SK-N-SH treated with all-trans-retinoic acid at 6 μM for 48 hours (cell line): Measurements from ENCODE around the gene CACTIN.

Experiments used
- ATAC-seq: fragments of 200-7000 bp; cut with Tn5 transposase; 3 replicates; pipeline ENCODE4 v1.9.1; 2020; ENCODE audit warnings: mild to moderate bottlenecking, moderate library complexity
- ARNTL ChIP-seq: fragments of 450-650 bp; formaldehyde crosslinking; IDR thresholded peaks from 2 replicates; pipeline ENCODE4 v1.5.0; 2020; ENCODE audit warnings: low read depth, mild to moderate bottlenecking, moderate library complexity, borderline replicate concordance
- BACH2 ChIP-seq: fragments of 250-450 bp; sonication (Bioruptor Pico); IDR thresholded peaks from 2 replicates; pipeline ENCODE4 v1.9.0; 2021; ENCODE audit warnings: mild to moderate bottlenecking, borderline replicate concordance
- CREB5 ChIP-seq: fragments of 250-450 bp; sonication (Bioruptor Pico); IDR thresholded peaks from 2 replicates; pipeline ENCODE4 v1.5.1; 2020; ENCODE audit warnings: low read depth, mild to moderate bottlenecking, moderate library complexity
- CSDC2 ChIP-seq: fragments of 250-450 bp; sonication (Bioruptor Pico); IDR thresholded peaks from 2 replicates; pipeline ENCODE4 v1.5.0; 2020; ENCODE audit warnings: mild to moderate bottlenecking, moderate library complexity
- CSRNP3 ChIP-seq: fragments of 250-450 bp; sonication (Bioruptor Pico); IDR thresholded peaks from 2 replicates; pipeline ENCODE4 v1.5.1; 2021; ENCODE audit warnings: mild to moderate bottlenecking, moderate library complexity
- ESRRG ChIP-seq: fragments of 250-450 bp; sonication (Bioruptor Pico); IDR thresholded peaks from 2 replicates; pipeline ENCODE4 v1.6.1; 2021; ENCODE audit warnings: mild to moderate bottlenecking
- GLIS3 ChIP-seq: fragments of 250-450 bp; sonication (Bioruptor Pico); IDR thresholded peaks from 2 replicates; pipeline ENCODE4 v1.5.0; 2020; ENCODE audit warnings: mild to moderate bottlenecking, moderate library complexity
- ISL1 ChIP-seq: fragments of 250-450 bp; sonication (Bioruptor Pico); IDR thresholded peaks from 2 replicates; pipeline ENCODE4 v2.1.2; 2022; ENCODE audit warnings: mild to moderate bottlenecking, moderate library complexity
- OSR1 ChIP-seq: fragments of 250-450 bp; sonication (Bioruptor Pico); IDR thresholded peaks from 2 replicates; pipeline ENCODE4 v1.8.0; 2022; ENCODE audit warnings: moderate library complexity, mild to moderate bottlenecking, inconsistent platforms
- POU6F1 ChIP-seq: fragments of 250-450 bp; sonication (Bioruptor Pico); IDR thresholded peaks from 2 replicates; pipeline ENCODE4 v1.8.0; 2021; ENCODE audit warnings: low read depth, mild to moderate bottlenecking, moderate library complexity, borderline replicate concordance
- PPARA ChIP-seq: fragments of 250-450 bp; sonication (Bioruptor Pico); IDR thresholded peaks from 2 replicates; pipeline ENCODE4 v1.5.0; 2020; ENCODE audit warnings: mild to moderate bottlenecking, borderline replicate concordance
- RARB ChIP-seq: fragments of 250-450 bp; sonication (Bioruptor Pico); IDR thresholded peaks from 2 replicates; pipeline ENCODE4 v1.8.0; 2021; ENCODE audit warnings: mild to moderate bottlenecking, moderate library complexity
- SNAI2 ChIP-seq: fragments of 250-450 bp; sonication (Bioruptor Pico); IDR thresholded peaks from 2 replicates; pipeline ENCODE4 v1.5.0; 2020; ENCODE audit warnings: mild to moderate bottlenecking, moderate library complexity
- TCF4 ChIP-seq: fragments of 250-450 bp; sonication (Bioruptor Pico); IDR thresholded peaks from 2 replicates; pipeline ENCODE4 v1.8.0; 2021; ENCODE audit warnings: mild to moderate bottlenecking, moderate library complexity, borderline replicate concordance
- TOX ChIP-seq: fragments of 250-450 bp; sonication (Bioruptor Pico); IDR thresholded peaks from 2 replicates; pipeline ENCODE4 v1.8.0; 2021; ENCODE audit warnings: mild to moderate bottlenecking, moderate library complexity, borderline replicate concordance
- TSHZ2 ChIP-seq: fragments of 250-450 bp; sonication (Bioruptor Pico); IDR thresholded peaks from 2 replicates; pipeline ENCODE4 v1.5.0; 2020; ENCODE audit warnings: mild to moderate bottlenecking, moderate library complexity
- ZC3H10 ChIP-seq: fragments of 250-450 bp; sonication (Bioruptor Pico); IDR thresholded peaks from 2 replicates; pipeline ENCODE4 v1.5.1; 2021; ENCODE audit warnings: mild to moderate bottlenecking, moderate library complexity
- ZFP3 ChIP-seq: fragments of 250-450 bp; sonication (Bioruptor Pico); IDR thresholded peaks from 2 replicates; pipeline ENCODE4 v1.5.0; 2020; ENCODE audit warnings: mild to moderate bottlenecking, moderate library complexity
- ZFP30 ChIP-seq: fragments of 450-650 bp; formaldehyde crosslinking; IDR thresholded peaks from 2 replicates; pipeline ENCODE4 v1.5.0; 2022; ENCODE audit warnings: mild to moderate bottlenecking, moderate library complexity
- ZNF565 ChIP-seq: fragments of 450-650 bp; formaldehyde crosslinking; conservative IDR thresholded peaks from 2 replicates; pipeline ENCODE4 v1.5.0; 2020; ENCODE audit warnings: low read depth, mild to moderate bottlenecking, moderate library complexity
- ZNF70 ChIP-seq: fragments of 450-650 bp; formaldehyde crosslinking; IDR thresholded peaks from 2 replicates; pipeline ENCODE4 v1.5.0; 2020; ENCODE audit warnings: mild to moderate bottlenecking, moderate library complexity
- ZNF8 ChIP-seq: fragments of 450-650 bp; formaldehyde crosslinking; IDR thresholded peaks from 2 replicates; pipeline ENCODE4 v1.5.0; 2020; ENCODE audit warnings: mild to moderate bottlenecking, moderate library complexity

Gene CACTIN

GRCh38 chr19:3620817-3621547 lies 5.6 kb downstream of the CACTIN start:
- ATAC-seq, result no peak
- TF ChIP-seq ZNF565 (CRISPR knock-in tag) (no peak), SNAI2 (CRISPR knock-in tag) (no peak), CREB5 (CRISPR knock-in tag) (no peak), ISL1 (CRISPR knock-in tag) (no peak), TSHZ2 (no peak), ESRRG (CRISPR knock-in tag) (no peak), POU6F1 (CRISPR knock-in tag) (no peak), ARNTL (CRISPR knock-in tag) (no peak), TOX (CRISPR knock-in tag) (no peak), PPARA (no peak), CSDC2 (CRISPR knock-in tag) (no peak), ZFP30 (no peak), ZNF8 (CRISPR knock-in tag) (no peak), OSR1 (CRISPR knock-in tag) (no peak), ZFP3 (CRISPR knock-in tag) (no peak), ZNF70 (CRISPR knock-in tag) (no peak), RARB (CRISPR knock-in tag) (no peak), TCF4 (CRISPR knock-in tag) (no peak), BACH2 (no peak)

GRCh38 chr19:3620145-3620816 lies 6.3 kb downstream of the CACTIN start:
- ATAC-seq, result no peak; the same call in 2 of the 3 replicates
- TF ChIP-seq ARNTL (CRISPR knock-in tag), result no peak
- TF ChIP-seq, all 23 proteins: peak for 0

GRCh38 chr19:3619631-3620012 lies 7.0 kb downstream of the CACTIN start:
- no peak for TF ChIP-seq SNAI2 (CRISPR knock-in tag)
- no peak for TF ChIP-seq TCF4 (CRISPR knock-in tag)
- no peak for TF ChIP-seq TOX (CRISPR knock-in tag)
- TF ChIP-seq POU6F1 (CRISPR knock-in tag), result no peak
- TF ChIP-seq OSR1 (CRISPR knock-in tag), result no peak
- TF ChIP-seq GLIS3 (CRISPR knock-in tag), result no peak
- TF ChIP-seq CSRNP3 (CRISPR knock-in tag), result no peak
- no peak for TF ChIP-seq ESRRG (CRISPR knock-in tag)
- TF ChIP-seq ZNF565 (CRISPR knock-in tag), result no peak
- no peak for TF ChIP-seq ISL1 (CRISPR knock-in tag)
- TF ChIP-seq ZC3H10 (CRISPR knock-in tag), result no peak
- no peak for TF ChIP-seq TSHZ2
- no peak for ATAC-seq
